ENCODE results near the gene KRTAP5-5. TPM values are rescaled to one million over a fixed set of nuclear protein-coding genes. Genes with fewer than 3 reads are reported as not detected.

KRTAP5-5 gene
- total and polyA plus RNA-seq, 12 donors = not detected

- intact Hi-C loops (cut with DNase I) = no loop called here
- Histone ChIP-seq H3K27ac (no peak overlapping the region), H3K36me3 (no peaks in the 10 kb centered on the region), H3K9me3 (no peaks in the 10 kb centered on the region), H3K4me3 (no peak overlapping the region), H3K27me3 (peaks cover 0 to 71% (median 31%) of the 10 kb centered on the region in 7 donors), H3K4me1 (peaks cover 0 to 21% (median 4%) of the 10 kb centered on the region in 9 donors)
- WGBS, 2 donors = 65 to 81% methylated on average over 2 of the region's 2 CpGs
- DNase-seq = no peak
- TF ChIP-seq CTCF (IDR thresholded peaks at IDR 0.05) = no peak
- no peak for ATAC-seq
Measured at GRCh38 chr11:1630271-1630670, 696 bp downstream of the KRTAP5-5 start.

- no peak overlapping the region for H3K4me3 ChIP-seq
- H3K27ac ChIP-seq = no peak overlapping the region
- 63 to 67% methylated on average over 13 of the region's 13 CpGs for WGBS, 2 donors
- no peaks in the 10 kb centered on the region for H3K36me3 ChIP-seq
- peaks cover 0 to 71% (median 31%) of the 10 kb centered on the region in 7 donors for H3K27me3 ChIP-seq
- H3K4me1 ChIP-seq = peaks cover 0 to 21% (median 4%) of the 10 kb centered on the region in 9 donors
- intact Hi-C loops (cut with DNase I) = no loop called here
- no peak for TF ChIP-seq CTCF (IDR thresholded peaks at IDR 0.05)
- H3K9me3 ChIP-seq = no peaks in the 10 kb centered on the region
- no peak for DNase-seq
- no peak for ATAC-seq
Measured at GRCh38 chr11:1631066-1631568, 1.5 kb downstream of the KRTAP5-5 start.

GRCh38 chr11:1632053-1632714, 2.6 kb downstream of the KRTAP5-5 start:
- ATAC-seq (peak in 2 of 8 donors; percentile 18 to 22), DNase-seq (no peak)
- H3K27me3 ChIP-seq = peaks cover 0 to 65% (median 31%) of the 10 kb centered on the region in 7 donors
- TF ChIP-seq CTCF (IDR thresholded peaks at IDR 0.05) = no peak
- H3K4me3 ChIP-seq = no peak overlapping the region
- 45 to 56% methylated on average over 11 of the region's 11 CpGs for WGBS, 2 donors
- intact Hi-C loops (cut with DNase I) = no loop called here
- no peaks in the 10 kb centered on the region for H3K36me3 ChIP-seq
- peaks cover 0 to 21% (median 4%) of the 10 kb centered on the region in 9 donors for H3K4me1 ChIP-seq
- no peaks in the 10 kb centered on the region for H3K9me3 ChIP-seq
- H3K27ac ChIP-seq = no peak overlapping the region

GRCh38 chr11:1633864-1634263, 4.3 kb downstream of the KRTAP5-5 start:
- Histone ChIP-seq H3K27me3 (peaks cover 0 to 50% (median 27%) of the 10 kb centered on the region in 7 donors), H3K27ac (no peak overlapping the region), H3K9me3 (no peaks in the 10 kb centered on the region), H3K4me1 (peaks cover 0 to 28% (median 7%) of the 10 kb centered on the region in 9 donors), H3K36me3 (no peaks in the 10 kb centered on the region), H3K4me3 (no peak overlapping the region)
- no peak for TF ChIP-seq CTCF (IDR thresholded peaks at IDR 0.05)
- WGBS, 2 donors = 83 to 89% methylated on average over 10 of the region's 10 CpGs
- DNase-seq = no peak
- intact Hi-C loops (cut with DNase I) = no loop called here
- no peak for ATAC-seq
